Measurements from ENCODE around the gene EFL1.
"Not testable (repeated sequence)": the region's sequence is repeated elsewhere in the genome, so short reads cannot be mapped to it uniquely, and the experiment has no call there.

EFL1 gene

DNA sequence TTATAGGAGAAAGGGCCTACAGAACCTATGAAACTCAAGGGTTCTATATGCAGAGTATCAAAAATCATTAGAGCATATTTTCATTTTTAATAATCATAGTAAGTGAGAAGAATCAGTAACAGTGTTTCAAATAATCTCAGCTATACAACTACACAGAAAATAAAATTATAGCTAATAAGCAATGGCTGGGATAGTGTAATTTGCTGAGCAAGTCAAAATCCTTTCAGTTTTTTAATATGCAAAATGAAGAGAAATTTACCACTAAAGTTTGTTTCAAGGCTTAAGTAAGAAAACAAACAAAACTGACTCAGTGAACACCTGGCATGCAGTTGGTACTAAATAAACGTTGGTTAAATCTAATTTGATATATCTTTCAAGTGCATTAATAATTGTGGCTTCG is 66.2 kb downstream of the EFL1 start:
- DNase-seq (ENCODE audit: low spot score), result no peak

DNA sequence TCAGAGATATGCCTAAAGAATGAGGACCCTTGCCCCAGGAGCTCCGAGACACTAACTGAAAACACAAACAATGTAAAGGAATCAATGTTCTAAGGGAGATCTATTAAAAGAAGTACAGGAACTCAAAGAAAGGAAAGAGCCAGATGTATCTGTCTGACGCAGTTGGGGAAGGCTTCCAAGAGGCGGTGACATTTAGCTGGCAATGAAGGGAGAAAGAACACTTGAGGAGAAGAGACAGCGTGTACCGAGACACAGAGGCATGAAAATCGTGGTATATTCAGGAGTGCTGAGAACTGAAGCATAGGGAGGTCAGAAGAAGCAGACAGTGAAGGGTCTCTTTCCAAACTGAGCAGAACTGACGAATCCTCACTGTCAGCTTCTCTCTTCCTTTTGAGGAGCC is 66.7 kb downstream of the EFL1 start:
- DNase-seq (ENCODE audit: low spot score), result not testable (repeated sequence)

DNA sequence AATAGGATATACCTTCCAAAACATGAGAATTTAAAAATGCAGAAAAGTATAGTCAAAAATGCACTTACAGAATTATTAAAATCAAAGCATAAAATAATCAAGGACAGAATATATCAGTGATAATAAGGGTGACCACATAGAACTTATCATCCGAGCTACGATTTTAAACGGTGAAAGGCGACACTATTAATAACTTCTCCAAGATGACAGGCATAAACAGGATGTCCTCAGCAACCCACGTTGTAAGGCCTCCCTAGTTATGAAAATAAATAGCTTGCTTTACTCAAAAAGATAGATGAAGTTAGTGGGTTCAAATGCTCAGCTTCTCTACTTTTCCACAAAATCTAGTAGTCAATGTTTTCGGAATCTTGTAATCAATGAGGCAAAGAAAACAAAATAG is 68.0 kb downstream of the EFL1 start:
- DNase-seq (ENCODE audit: low spot score), result not testable (repeated sequence)

DNA sequence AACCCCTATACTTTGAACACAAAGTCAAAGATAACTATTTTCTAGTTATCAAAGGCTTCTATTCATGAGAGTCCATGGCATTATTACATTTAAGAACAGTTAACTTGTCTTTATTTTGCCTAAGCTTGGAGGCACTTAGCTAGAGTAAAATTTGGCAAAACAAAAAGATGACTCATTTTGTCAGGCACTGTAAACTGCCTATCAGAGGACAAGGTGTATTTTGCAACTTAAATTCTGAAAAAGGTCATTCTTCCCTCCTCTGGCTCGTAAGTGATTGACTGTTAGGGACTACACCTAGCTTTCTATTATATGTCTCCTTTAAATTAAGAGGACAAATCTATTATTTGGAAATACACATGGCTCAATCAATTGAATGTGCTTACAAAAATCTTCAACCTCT is 69.1 kb downstream of the EFL1 start:
- DNase-seq (ENCODE audit: low spot score), result not testable (repeated sequence)

DNA sequence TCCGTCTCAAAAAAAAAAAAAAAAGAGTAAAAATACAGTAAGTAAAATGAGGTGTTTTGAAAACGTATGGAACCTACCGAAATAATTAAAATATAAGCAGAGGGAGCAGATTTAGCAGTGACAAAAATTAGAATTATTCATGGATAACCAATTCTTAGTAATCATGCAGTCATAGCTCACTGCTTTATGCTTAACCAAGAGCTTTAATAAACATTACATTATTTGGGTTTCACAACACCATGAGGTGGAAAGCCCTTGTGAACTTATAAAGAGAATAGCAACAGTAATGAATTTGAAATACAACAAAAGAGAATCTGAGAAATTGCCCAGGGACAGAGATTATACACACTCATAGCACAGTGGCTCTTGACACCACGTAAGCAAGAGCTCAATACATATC is 70.1 kb downstream of the EFL1 start:
- not testable (repeated sequence) for DNase-seq (ENCODE audit: low spot score)

DNA sequence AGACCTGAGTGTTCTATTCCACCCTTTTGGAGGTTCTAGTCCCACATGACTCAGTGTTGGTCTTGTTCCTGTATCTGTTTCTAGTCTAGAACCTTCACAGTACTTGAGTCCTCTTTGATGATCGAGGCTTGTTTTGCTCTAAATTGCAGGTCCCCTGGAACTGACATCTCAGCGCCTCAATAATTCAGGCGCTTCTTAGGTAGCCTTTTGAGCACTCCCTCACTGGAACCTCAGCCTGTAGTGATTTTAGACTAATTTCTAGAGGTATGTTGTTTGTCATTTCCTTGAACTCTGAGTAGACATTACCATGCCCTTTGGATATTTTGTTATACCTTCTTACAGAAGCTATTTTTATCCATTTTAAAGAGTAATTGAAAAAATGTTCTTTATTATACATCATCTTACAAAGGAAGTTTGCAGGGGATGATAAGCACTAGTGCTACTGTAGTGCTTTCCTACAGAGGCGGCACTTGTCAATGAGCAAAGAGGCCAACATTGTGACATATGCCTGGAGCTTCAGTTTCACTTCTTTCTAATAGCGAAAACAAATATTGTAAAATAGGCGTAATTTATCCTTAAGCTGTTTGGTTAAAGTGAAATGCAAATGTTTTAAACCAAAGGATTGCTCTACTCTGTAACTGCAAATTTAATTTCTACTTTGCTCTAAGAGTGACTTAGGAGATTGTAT is 75.7 kb downstream of the EFL1 start:
- no peak for DNase-seq (ENCODE audit: low spot score)

DNA sequence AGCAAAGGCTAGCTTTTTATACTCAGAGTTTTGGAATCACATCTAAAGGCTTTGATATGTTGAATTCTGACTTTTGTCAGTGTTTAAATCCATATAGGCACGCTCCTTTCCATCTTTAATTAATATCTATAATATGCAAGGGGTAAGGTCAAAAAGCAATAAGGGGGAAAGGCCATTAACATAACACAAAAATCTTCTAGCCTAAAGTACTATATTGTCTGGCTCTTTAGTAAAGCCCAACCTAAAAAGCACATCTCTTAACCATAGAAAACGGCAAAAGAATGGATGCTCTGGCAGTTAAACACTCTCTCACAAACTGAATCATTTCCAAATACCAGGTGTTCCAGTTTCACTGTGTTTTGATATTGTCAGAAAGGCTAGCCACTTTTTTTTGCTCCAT is 76.4 kb downstream of the EFL1 start:
- DNase-seq (ENCODE audit: low spot score), result no peak

DNA sequence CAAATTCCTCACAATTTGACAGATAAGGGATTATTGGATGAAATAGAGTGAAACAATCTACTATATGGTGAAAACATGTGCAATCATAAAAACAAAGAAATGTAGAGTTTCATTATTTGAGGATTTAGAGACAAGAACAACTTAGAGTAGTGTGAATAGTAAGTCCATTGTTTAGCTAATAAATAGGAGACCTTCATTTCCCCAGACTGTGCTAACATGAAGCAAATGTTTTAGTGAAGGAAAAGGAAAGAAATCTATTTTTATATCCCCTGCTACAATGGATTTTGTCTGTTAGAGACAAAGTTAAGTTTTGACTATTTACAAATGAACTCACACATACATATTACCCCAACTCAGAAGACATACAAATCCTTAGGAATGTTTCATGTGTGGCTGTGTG is 77.8 kb downstream of the EFL1 start:
- no peak for DNase-seq (ENCODE audit: low spot score)

DNA sequence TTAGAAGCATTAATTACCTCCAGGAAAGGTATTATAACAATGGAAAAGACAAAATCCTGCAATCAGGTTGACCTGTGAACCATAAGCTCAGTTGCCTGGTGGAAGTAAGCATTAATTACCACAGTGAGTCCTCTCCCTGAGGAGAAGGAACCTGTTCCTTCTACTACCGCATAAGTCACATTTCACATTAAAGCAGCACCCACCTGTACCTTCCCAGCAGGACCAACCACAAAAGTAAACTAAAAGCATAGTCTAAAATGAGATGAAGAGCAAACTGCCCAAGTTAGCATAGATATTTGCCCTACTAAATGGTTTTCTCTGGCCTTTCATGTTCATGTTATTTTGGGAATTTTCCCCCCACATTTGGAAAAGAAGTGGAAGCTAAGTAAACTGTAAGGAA is 78.2 kb downstream of the EFL1 start:
- DNase-seq (ENCODE audit: low spot score), result no peak

DNA sequence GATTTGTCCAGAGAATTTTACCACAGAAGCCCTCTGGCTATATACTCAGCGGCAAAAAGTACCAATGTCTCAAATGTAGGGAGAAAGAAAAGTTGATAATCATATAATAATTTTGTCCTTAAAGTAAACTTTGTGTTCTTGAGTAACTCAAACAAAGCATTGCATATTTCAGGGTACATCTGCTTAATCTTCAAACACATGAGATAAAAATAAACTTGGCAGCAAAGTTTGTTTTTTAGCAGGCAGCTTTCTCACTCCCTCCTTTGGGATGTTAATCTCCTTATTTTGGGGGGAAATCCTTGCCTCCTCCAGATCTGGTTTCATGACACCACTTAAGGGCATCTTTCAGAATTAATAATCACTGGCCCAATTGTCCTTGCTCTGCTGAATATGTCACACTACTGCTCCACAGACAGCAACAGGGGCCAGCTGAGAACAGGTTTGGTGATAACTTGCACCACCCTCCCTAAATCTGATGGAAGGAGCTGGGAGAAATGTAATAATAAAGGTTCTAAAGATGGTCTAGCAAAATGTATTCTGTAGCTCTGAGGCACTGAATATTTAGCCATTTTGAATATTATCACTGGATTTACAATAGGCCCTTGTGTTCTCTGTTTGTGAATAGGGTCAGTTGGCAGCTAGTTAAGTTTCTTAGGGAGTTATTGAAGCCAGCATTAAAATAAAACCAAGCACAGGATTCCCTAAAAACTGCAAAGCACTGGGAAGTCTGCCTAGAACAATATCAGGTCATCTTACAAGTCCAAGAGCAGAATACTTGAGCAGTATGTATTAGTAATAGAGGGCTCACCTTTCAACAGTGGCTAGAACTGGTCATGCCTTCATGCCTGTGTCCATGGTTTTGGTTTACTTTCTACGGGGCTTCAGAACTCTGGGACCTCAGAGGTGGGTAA is 79.2 kb downstream of the EFL1 start:
- no peak for DNase-seq (ENCODE audit: low spot score)

DNA sequence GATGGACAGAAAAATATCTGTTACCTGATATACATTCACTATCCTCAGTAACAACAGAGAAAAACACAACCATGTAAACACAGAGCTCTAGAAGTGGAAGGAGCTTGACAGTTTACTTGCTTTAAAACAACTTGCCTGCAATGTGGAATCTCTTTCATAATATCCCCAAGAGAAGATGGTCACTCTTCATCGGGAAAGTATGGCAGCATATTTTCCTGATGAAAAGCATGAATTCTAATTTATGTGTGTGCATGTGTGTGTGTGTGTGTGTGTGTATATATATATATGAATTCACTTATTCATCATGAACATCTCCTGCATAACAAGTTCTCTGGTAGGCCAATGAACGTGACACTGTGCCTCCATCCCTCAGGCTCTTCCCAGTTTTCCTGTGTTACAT is 81.2 kb downstream of the EFL1 start:
- no peak for DNase-seq (ENCODE audit: low spot score)

DNA sequence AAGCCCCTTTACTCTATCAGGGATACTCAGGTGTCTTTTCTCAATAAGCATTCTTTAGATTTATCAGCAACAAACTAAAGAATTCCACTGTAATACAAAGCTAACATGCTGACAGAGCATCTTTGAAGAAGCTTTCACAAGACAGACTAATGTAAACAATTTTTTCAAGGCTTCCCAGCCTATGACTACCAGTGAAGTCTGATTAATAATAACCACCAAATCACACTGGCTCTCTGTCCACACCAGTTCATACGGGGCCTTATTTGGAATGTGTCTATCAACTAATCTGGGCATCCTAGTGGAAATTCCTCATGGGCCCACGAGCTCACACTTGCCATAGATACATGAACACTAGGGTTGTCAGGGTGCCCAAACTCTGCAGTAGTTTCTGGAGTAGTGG is 84.5 kb downstream of the EFL1 start:
- no peak for DNase-seq (ENCODE audit: low spot score)

DNA sequence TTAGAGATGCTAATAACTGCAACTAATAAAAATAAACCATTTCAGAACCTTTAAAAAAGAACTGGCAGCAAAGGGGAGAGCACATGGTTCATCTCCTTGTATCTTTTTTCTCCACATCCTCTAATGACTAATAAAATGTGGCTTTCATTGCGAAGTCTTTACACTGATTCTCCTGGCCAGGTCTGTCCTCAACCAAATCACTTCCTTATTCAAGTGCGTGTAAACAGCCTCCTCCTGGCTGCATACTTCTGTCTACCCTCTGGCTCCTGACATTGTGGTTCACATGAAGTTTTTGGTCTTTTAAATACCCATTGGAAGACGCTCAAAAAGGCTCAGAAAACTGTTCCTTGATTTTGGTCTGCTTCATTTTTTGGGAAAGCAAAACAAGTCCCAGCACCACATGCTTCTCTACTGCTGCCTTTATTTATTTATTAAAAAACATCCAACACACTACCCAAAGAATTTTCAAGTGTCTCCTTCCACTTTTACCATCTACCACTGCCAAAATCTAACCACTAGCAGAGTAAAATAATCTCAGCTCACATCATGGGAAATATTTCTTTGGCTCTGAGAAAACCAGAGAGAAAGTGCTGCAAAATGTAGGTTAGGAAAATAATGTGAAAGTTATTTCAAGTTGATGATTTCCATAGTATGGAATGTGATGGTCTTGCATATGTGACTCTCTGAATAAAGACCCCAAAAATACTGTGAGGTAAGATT is 85.1 kb downstream of the EFL1 start:
- no peak for DNase-seq (ENCODE audit: low spot score)

DNA sequence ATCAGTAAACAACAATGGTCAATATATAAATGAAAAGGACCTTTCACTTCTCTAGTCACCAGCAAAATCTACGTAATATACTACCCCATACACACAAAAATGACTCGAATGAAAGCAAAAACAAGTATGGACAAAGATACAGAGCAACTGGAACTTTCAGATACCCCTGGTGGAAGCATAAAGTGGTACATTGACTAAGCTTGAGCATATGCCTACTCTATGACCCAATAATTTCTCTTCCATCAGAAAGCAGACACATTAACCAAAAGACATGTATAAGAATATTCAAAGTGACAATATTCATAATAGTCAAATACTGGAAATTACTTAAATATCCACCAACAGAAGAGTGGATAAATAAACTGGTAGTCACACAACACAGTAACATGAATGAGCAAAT is 86.0 kb downstream of the EFL1 start:
- no peak for DNase-seq (ENCODE audit: low spot score)

DNA sequence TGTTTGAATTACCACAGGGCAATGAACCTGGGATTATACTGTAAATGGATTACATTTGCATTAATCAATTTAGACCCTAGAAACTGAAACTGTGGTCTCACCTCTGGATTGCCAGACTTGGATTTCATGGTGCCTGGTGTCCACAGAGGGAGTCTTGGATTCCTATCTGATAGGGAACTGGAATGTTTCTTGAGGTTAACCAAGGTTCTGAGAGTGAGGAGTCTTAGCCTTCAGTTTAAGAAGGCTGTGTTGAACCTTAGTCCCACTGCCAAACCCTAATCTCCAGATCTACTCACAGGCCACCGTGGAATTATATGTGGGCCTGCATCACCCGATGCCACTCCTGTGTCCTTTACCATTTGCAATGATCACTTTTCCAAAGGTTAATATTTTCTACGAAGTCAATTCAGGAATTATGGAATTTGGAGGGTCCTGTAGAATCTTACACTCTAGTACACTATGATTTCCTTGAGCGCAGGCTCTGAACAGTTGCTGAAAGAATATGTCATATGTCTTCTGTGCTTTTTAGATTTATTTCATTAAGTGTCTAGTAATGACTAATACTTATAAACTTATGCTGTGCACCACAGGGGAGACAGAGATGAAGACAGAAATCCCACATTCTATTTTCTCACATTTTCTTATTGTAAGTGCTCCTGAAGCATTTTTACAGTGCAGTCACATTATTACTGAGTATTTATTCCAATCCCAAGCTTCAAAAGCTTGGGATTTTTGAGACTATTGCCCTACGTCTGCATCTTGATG is 87.9 kb downstream of the EFL1 start:
- no peak for DNase-seq (ENCODE audit: low spot score)

DNA sequence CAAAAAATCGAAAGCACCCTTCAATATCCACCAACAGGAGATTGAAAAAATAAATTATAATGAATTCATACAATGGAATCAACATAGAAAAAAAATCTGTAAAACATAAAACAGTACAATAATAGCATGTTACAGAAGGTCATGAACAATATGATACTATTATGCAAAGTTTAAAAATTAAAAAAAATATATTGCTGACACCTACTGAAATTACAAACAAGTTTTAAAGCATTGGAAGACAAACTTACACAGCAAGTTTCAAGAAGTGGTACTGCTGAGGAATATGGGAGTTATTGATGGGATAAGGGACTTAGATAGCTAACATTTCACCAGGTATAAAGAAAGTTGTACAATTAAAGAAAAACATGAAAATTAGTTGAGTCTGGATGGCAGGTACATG is 89.4 kb downstream of the EFL1 start:
- no peak for DNase-seq (ENCODE audit: low spot score)

DNA sequence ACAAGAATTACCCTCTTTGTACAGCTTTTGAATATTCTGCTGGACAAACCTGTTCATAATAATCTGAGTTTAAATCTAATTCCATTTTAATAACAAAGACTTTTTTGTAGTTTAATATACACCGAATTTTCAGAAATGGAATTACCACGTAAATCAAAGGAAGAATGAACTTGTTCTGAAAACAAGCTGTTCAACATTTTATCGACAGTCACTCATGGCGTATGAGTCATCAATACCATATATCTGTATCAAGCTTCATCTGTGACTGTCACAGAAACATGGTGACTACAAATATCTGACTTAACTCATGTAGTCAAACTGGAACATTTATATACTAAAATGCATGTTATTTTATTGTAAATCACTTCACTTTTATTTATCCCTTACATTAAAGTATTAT is 90.0 kb downstream of the EFL1 start:
- no peak for DNase-seq (ENCODE audit: low spot score)

DNA sequence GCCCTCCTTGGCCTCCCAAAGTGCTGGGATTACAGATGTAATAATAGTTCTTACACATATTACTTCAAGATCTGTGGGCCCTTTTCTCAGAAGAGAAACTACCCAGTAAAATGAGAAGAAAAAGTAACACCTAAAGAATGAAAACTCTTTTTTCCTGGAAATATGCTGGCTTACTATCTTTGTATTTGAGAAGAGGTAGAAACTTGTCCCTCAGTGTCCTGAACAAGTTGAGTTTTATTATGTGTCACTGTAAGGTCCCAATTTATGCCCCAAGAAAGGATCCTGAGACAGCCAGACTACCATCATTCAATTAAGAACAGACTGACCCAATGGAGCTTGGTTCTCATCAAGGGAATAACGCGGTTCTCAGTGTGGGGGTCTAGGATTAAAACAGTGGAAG is 93.8 kb downstream of the EFL1 start:
- no peak for DNase-seq (ENCODE audit: low spot score)

DNA sequence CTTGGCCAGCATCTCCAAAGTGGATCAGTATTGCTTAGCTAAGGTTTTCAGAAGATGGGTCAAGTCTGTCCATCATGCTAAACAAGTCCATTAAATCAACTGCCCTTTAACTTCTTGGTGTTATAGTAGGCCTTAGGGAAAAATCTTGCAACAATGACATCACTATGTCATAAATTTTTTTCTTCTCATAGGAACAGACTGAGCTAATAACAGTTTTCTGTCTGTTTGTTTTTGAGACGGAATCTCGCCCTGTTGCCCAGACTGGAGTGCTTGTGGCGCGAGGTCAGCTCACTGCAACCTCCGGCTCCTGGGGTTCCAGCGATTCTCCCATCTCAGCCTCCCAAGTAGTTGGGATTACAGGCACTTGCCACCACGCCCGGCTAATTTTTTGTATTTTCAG is 94.2 kb downstream of the EFL1 start:
- DNase-seq (ENCODE audit: low spot score), result no peak

DNA sequence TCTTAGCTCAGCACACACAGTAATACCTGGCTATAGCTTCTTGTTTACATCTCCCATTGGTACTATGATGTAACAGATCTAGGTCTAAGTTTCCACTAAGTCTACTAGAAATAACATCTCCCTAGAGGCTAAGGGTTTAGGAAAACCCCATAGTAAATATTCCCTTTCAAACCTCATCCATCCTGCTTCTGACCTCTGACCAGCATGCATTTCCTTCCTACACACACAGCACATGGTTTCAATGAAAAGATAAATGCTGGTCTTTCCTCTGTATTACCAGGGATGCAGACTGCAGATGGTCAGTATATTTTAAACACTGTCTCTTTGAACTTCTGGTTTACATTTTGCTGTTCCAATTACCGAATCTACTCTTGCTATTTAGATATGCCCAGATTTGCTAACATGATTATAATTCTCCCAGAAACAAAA is 96.6 kb downstream of the EFL1 start:
- no peak for DNase-seq (ENCODE audit: low spot score)

DNA sequence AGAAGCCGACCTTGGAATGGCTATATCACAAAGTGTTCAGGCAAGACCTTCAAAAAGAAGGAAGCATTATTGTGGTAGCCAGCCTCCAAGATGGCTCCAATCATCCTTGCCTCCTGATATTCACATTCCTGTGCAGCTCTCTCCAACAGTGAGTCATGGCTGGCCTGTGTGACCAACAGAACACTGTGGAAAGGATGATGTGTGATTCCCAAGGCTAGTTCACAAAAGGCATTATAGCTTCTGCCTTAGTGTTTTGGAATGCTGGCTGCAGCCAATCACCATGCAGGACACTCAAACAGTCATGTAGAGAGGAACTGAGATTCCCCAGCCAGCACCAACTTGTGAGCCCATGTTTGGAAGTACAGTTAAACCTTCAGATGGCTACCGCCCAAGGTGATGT is 102.6 kb downstream of the EFL1 start:
- DNase-seq (ENCODE audit: low spot score), result no peak

DNA sequence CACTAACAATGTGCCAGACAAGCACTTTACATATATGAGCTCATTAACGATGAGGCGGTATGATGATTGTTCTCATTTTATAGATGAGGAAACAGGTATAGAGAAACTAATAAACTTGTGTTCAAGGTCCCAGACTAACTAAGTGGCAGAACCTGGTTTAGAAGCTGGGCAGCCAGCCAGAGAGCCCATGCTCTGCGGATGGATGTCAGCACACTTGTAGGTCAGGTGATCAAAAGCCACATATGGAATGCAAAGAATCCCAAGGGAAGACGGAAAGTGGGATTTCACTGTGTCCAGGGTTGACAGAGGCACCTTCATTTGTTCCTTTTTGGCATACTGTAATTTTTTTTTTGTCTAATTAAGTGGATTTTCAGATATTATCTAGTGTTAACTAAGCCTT is 103.7 kb downstream of the EFL1 start:
- peak; percentile 41 for DNase-seq (ENCODE audit: low spot score)
